NCI-H2171 treated with DMSO at 0.1 percent for 48 hours (cell line): ENCODE results near the gene PAM.

ENCODE experiments used
- DNase-seq: peaks from one replicate; lab custom pipeline; 2025; lab: John Stamatoyannopoulos, UW

PAM gene

GRCh38 chr5:102781359-102781758 lies 26.3 kb downstream of the PAM start:
- no peak for DNase-seq

- no peak for DNase-seq
These were observed 26.7 kb downstream of the PAM start for GRCh38 chr5:102781786-102782185.

DNA sequence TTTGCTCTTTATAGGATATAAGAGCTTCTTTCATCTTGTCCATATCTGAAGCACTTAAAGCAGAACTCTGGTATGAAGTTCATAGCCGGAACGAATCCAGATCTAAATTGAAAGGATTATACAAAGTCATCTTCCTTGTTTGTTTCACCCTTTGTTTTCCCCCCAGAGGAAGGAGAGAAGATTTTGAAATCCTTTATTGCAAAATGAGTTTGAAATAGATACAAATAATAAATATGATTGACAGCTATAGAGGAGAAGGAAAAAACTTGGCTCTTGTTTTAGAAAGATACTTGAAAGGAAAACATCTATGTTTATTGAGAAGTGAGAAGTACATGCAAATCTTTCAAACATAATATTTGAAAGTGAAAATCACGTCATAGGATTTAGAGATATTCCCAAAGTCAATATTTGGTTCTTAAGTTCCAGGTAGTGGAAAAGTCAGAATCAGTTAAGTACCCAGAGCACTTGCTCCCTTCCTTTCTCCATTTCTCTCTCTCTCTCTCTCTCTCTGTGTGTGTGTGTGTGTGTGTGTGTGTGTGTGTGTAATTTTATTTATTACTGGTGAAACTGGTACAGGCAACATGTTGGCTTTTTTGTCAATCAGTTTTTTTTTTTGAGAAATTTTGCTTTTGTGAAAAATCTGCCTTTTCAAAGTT lies 27.2 kb downstream of the PAM start:
- no peak for DNase-seq

DNA sequence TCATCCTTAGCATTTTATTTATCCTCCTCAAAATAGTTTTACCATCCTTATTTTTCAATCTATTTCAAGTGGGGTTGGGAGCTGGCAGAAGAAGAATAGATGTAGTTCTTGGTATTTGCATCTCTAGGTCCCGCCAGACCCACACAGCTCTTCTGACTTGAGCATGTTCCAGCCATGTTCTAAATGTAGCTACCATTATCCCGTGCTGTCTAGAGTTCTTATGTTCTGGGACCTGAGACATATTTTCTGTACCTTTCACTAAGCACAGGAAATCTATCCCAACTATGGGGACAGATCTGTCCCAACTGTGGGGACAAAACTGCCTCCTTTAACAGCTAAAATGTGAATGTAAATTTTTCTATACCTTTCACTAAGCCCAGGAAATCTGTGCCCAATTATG lies 32.0 kb downstream of the PAM start:
- no peak for DNase-seq

DNA sequence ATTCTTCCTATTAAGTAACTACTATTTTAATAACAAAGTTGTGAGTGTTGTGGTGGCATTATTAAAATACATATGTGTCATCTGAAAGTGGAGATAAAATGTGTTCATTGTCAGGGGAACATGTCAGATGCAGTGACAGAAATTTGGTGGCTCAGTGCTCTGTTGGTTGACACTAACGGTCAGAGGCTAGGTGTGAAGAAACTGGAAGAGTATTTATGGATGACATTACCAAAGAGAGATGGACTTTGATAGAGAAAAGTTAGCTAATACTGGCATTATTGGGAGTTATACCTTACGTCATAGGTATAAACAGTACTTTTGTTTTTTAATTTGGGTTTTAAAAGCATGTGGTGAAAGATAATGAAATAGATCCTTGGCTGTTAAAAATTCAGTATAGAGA lies 33.7 kb downstream of the PAM start:
- no peak for DNase-seq

DNA sequence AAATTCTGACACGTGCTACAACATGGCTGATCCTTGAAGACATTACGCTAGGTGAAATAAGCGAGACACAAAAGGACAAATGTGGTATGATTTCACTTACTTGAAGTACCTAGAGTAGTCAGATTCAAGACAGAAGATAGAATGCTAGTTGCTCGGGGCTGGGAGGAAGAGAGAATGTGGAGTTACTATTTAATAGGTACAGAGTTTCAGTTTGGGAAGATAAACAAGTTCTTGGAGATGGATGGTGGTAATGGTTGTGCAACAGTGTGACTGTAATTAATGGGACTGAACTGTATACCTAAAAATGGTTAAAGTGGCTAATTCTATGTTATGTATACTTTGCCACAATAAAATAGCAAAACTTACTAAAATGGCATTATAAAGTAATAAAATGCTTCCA lies 34.4 kb downstream of the PAM start:
- DNase-seq: no peak

- no peak for DNase-seq
These were observed 35.6 kb downstream of the PAM start for GRCh38 chr5:102790748-102791147.

DNA sequence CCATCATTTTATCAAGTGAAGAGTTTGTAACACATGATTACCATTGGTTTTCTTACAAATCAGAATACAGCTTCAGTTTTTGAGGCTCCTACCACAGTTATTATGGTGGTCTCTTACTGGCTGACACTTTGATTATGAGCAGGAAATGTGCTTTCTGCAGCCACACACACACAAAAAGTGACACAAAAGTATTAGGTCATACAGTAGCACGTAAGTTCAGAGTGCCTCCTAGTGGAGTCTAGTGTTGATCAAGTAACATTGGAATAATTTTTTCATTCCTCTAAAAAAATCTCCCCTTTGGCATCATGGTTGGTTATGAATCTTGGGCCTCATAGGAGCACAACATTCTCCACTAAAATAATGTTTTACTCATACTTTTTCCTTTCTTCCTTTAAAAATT lies 37.6 kb downstream of the PAM start:
- no peak for DNase-seq

- DNase-seq: peak; percentile 6
These were observed 38.9 kb downstream of the PAM start for GRCh38 chr5:102794047-102794446.

DNA sequence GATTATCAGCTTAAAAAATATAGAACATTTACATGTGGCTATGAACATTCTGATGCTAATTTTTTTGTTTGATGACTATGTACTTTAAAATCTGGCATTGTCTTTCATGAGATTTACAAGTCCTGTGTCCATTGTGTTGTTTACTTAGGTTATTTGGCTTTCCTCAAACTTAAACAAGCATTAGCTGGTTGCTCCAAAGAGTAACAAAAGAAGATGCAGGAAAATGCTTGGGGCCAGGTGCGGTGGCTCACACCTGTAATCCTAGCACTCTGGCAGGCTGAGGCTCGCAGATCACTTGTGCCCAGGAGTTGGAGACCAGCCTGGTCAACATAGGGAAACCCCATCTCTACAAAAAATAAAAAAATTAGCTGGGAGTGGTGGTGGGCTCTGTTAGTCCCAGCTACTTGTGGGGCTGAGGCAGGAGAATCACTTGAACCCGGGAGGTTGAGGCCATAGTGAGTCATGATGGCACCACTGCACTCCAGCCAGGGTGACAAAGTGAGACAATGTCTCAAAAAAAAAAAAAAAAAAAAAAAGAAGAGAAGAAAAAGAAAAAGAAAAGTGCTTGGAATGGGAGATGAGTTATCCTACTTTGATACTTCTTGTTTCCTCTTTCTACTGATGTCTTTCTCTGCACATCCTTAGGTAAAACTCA lies 39.7 kb downstream of the PAM start:
- DNase-seq: peak; percentile 27

DNA sequence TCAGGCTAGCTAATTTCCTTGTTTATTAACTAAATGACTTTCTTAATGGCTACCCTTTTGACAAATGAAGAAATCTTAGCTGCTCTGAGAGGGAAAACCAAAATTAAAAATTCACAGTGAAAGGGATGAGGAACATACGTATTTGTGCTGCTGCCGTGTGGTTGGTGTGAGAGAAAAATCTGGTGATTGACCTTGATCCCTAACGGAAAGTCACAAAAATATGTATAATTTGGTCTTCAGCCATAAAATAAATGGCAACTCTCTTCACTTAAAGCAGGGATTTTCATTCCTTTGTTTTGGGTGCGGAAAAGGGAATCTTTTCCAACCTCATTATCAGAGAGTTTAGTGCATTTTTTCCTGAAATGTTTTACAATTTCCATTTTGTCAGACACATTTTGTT lies 40.4 kb downstream of the PAM start:
- no peak for DNase-seq

- DNase-seq: peak; percentile 14
These were observed 40.9 kb downstream of the PAM start for GRCh38 chr5:102796009-102796408.

DNA sequence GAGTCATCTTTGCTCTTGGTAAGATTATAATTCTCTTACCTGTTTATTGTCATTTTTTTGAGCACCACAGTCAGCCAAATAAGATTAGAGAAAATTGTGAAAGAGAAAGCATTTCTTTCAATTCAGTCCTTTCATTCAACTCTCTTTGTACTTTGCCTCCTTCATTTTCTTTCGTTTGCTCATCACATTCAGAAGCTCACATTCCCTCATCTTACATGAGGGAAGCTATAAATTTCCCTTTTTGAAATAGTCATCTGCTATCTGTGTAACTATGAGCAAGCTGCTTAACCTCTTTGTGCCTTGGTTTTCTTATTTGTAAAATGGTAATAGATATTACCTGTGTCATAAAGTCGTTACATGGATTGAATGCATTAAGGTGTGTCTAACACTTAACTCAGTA lies 41.4 kb downstream of the PAM start:
- no peak for DNase-seq

GRCh38 chr5:102797322-102797884 lies 42.3 kb downstream of the PAM start:
- DNase-seq: peak; percentile 29

GRCh38 chr5:102798104-102798785 lies 43.1 kb downstream of the PAM start:
- DNase-seq: no peak

DNA sequence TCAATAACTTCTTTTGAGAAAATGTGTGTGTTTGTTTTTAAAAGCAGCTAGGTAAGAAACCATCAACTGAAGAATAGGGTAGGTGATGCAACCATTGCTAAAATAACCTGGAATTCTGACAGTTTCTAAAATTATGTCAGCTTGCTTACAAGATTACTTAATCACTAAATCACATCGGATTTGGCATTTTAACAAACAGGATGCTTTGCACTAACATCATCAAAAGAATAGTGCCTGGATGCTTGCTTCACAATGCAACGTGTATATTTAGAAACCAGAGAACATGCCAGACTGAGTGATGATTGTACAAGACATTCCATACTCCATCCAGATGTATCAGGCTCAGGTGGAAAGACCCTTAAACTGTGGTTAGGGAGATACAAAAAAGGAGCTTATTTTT lies 43.9 kb downstream of the PAM start:
- no peak for DNase-seq

DNA sequence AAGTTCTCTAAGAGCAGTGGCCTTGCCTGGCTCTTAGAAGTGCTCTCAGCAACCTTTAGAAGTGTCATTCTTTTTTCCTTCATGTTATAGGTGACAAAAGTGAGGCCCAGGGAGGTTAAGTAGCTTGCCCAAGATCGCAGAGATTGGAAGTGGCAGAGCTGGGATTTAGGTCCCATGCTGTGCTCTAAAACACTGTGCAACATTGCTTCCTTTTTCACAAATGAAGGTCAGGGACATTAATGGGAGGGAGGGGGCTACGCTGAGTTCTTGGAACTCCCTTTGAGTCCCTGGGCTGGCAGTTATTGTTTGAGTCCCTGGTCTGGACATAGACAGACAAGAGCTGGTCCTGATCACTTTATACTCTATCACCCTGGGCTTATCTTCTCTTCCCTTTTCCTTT lies 45.3 kb downstream of the PAM start:
- no peak for DNase-seq

DNA sequence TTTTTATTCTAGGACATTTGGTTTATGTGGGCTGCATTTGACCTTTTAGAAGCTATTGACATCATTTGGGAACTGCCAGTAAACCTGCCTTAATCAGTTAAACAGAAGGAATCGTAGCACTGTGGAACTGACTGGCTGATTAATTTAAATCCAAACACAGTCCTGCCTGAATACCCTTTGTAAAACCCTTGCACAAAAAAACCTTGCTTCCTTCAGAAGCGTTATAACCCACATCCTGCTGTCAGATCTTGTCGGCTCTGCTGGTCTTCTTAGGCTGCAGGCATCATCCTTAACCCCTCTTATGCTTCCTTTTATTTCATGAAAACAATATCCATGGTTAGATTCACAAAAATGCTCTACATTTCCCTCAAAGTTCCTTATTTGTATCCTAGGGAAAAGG lies 46.3 kb downstream of the PAM start:
- DNase-seq: no peak

GRCh38 chr5:102802708-102803458 lies 47.8 kb downstream of the PAM start:
- DNase-seq: no peak

DNA sequence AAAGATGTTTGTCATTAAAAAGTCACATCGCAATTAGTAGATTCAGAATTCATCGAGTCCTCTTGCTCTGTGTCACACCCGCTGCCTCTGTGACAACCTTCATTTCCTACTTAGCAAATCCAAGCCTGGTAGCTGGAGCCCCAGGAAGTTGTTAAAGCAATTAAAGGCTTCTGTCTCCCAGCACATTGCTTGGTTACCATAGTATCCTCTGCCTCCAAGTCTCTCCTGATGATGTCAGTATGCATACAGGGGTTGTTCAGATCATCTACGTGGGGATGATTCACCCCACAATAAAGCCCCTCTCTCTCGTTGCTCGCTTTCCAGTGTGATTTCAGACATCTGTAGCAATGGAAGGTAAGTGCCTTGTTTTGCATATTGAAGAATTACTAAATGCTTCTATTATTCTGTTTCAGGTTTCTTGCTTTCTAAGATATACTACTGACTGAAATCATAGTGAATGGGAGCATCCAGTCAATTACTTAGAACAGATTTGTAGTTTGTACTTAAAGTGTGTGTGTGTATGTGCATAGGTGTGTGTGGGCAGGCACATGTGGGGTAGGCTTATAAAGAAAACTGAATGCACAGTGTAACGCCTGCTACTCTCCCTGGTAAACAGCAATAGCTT lies 52.9 kb downstream of the PAM start:
- DNase-seq: peak; percentile 65

- no peak for DNase-seq
These were observed 53.9 kb downstream of the PAM start for GRCh38 chr5:102809033-102809432.

DNA sequence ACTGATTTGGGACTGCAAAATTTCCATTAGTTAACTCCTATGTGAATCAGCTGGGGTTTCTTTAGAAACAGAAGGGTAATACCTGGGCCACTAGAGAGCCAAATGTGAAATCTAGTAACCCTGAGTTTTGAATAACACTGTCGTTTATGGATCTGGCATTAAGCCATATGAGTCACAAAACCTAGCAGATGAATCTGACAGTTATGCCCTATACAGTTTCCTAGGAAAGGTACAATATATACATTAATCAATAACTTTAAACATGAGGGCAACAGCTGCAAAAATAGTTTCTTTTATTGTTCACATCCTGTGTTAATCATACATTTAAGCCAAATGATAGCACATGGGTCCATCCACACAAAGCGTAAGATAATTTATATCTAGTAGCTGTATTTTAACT lies 56.9 kb downstream of the PAM start:
- DNase-seq: peak; percentile 77
